Nephron progenitor cell (in vitro differentiated cells): Measurements from ENCODE around the gene SYT5.
"Not testable (repeated sequence)": the region's sequence is repeated elsewhere in the genome, so short reads cannot be mapped to it uniquely, and the experiment has no call there.

ENCODE experiments used
- DNase-seq: peaks from one replicate; pipeline ENCODE4 v3.0.0; 2021
- H3K27ac Mint-ChIP-seq: 2 replicates; pipeline ENCODE4 v1.8.0; 2021; ENCODE audit warnings: mild to moderate bottlenecking, moderate library complexity, mixed read lengths
- H3K27me3 Mint-ChIP-seq: 2 replicates; pipeline ENCODE4 v1.8.0; 2021; ENCODE audit warnings: mild to moderate bottlenecking, low read depth, mixed read lengths; ENCODE audit not compliant: poor library complexity
- H3K36me3 Mint-ChIP-seq: 2 replicates; pipeline ENCODE4 v1.8.0; 2021; ENCODE audit warnings: low read depth, mixed read lengths
- H3K4me1 Mint-ChIP-seq: 2 replicates; pipeline ENCODE4 v1.8.0; 2021; ENCODE audit warnings: mixed read lengths
- H3K4me3 Mint-ChIP-seq: 2 replicates; pipeline ENCODE4 v1.8.0; 2021; ENCODE audit warnings: mild to moderate bottlenecking, moderate library complexity, mixed read lengths
- H3K9me3 Mint-ChIP-seq: 2 replicates; pipeline ENCODE4 v1.8.0; 2021; ENCODE audit warnings: mild to moderate bottlenecking, moderate library complexity, mixed read lengths
- CTCF ChIP-seq: fragments of 200-600 bp; sonication (generic); IDR thresholded peaks from 2 replicates; pipeline ENCODE4 v1.5.0; 2021; ENCODE audit warnings: antibody characterized with exemption

SYT5 gene

GRCh38 chr19:55209693-55210472 lies 29.8 kb upstream of the SYT5 start:
- Mint-ChIP-seq H3K4me1 (peaks cover 25% of the 10 kb centered on the region), H3K4me3 (no peak overlapping the region)

DNA sequence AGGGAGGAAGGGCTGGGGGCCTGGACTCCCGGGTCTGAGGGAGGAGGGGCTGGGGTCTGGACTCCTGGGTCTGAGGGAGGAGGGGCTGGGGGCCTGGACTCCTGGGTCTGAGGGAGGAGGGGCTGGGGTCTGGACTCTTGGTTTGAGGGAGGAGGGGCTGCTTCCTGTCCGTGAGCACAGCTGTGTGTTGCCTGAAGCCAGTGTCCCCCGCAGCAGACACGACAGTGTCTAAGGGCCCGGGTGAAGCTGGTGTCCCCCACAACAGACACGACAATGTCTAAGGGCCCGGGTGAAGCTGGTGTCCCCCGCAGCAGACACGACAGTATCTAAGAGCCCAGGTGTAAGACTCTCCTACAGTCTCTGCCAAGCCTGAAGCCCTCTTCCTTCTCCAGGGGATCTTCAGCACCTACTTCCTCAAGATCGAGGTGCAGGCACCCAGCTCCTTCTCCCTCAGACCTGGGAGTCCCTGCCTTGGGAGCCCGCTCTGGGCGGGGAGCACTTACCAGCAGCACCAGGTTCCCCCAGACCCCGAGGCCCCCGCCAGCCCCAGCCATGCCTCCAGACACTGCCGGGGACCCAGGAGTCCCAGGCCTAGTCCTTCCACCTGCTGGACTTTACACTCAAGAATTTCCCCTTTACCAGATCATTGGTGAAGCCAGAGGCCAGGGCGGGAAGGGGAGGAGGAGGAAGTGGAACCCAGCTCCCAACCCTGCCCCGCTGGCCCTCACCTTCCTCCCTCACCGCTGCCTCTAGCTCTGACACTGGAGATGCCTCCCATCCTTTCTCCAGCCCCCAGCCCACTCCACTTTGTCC lies 29.0 kb upstream of the SYT5 start, which contains the start of gene PTPRH:
TSS of gene PTPRH (minus strand) at position 622 of the 813 bp plus-strand sequence. CDS start at position 554, 68 bp downstream.
- no peak within 1 kb of the TSS for H3K4me3 Mint-ChIP-seq

More at GRCh38 chr19:55209693-55210472, 29.8 kb upstream of the SYT5 start:
- no peak for TF ChIP-seq CTCF
- DNase-seq = no peak
- H3K27me3 Mint-ChIP-seq = peaks cover 36% of the 10 kb centered on the region
- no peak overlapping the region for H3K27ac Mint-ChIP-seq
- peaks cover 34% of the 10 kb centered on the region for H3K9me3 Mint-ChIP-seq
- peaks cover 6% of the 10 kb centered on the region for H3K36me3 Mint-ChIP-seq

DNA sequence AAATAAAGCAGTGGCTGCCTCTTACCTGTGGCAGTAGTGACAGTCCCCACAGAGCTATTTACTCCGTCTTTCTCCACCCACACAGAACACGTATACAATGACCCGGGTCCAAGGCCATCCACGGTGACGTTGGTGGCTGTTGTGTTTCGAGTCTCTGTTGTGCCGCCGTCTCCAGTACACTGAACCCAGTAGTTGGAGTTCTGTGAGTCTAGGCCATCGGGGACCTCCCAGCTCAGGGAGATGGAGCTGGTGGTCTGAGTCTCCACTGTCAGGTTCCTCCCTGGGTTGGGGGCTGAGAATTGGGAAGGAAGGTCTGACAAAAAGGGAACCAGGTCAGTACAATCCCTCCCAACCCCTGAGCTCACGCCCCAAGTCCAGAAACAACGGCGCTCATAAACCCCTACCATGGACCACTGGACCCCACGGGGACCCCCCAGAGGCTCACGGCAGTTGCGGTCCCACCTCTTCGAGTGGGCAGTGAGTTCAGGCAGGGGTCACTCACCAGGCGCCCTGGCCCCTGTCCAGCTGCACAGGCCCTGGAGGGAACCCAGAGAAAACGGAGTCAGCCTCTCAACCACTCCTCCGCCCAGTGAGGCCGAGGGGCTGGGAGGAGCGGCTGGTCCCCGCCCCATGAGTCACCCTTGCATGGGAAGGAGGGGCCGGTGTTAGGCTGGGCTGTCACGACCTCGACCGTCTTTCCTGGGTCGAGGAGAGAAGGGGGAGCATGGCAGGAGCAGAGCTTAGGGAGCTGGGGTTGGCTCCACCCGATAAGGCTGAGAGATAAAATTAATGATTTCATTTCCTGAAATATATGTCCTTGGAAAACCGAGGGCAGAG lies 26.8 kb upstream of the SYT5 start:
- Mint-ChIP-seq H3K4me3 (peak overlapping the region; percentile 71), H3K36me3 (no peaks in the 10 kb centered on the region), H3K4me1 (peaks cover 25% of the 10 kb centered on the region), H3K27ac (peak overlapping the region; percentile 66), H3K9me3 (peaks cover 7% of the 10 kb centered on the region), H3K27me3 (peaks cover 53% of the 10 kb centered on the region)
- peak; percentile 75 for DNase-seq
- no peak for TF ChIP-seq CTCF

More for the DNA sequence above, 29.0 kb upstream of the SYT5 start, which contains the start of gene PTPRH:
- H3K36me3 Mint-ChIP-seq = peaks cover 6% of the 10 kb centered on the region
- peaks cover 28% of the 10 kb centered on the region for H3K9me3 Mint-ChIP-seq
- H3K4me1 Mint-ChIP-seq = peaks cover 25% of the 10 kb centered on the region
- no peak for DNase-seq
- peaks cover 41% of the 10 kb centered on the region for H3K27me3 Mint-ChIP-seq
- no peak within 1 kb of the TSS for H3K27ac Mint-ChIP-seq
- no peak for TF ChIP-seq CTCF

- H3K36me3 Mint-ChIP-seq, H3K27ac Mint-ChIP-seq, H3K4me3 Mint-ChIP-seq, H3K4me1 Mint-ChIP-seq, DNase-seq, H3K9me3 Mint-ChIP-seq: not testable (repeated sequence)
- peaks cover 66% of the 10 kb centered on the region for H3K27me3 Mint-ChIP-seq
- peak; percentile 8 for TF ChIP-seq CTCF
Measured at GRCh38 chr19:55202199-55202598, 22.1 kb upstream of the SYT5 start.

DNA sequence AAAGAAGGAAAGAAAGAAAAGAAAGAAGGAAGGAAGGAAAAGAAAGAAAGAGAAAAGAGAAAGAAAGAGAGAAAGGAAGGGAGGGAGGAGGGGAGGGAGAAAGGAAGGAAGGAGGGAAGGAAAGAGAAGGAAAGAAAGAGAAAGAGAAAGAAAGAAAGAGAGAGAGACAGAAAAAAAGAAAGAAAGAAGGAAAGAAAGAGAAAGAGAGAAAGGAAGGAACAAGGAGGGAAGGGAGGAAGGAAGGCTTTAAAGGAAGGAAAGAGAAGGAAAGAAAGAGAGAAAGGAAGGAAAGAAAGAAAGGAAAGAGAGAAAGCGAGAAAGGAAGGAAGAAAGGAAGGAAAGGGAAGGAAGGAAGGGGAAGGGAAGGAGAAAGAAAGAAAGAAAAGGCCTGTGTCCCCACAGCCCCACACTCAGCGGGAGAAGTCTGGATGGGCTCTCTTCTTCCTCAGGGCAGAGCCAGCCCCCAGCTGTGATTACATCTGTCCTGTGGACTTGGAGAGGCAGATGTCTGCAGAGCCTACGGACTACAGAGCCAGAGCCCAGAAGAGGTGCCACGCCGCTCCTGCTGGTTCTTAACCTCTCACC lies 19.6 kb upstream of the SYT5 start:
- Mint-ChIP-seq H3K4me3 (no peak overlapping the region), H3K36me3 (no peaks in the 10 kb centered on the region), H3K27ac (no peak overlapping the region), H3K27me3 (peaks cover 56% of the 10 kb centered on the region), H3K4me1 (no peaks in the 10 kb centered on the region), H3K9me3 (peaks cover 3% of the 10 kb centered on the region)
- DNase-seq = no peak
- TF ChIP-seq CTCF = no peak
